ENCODE measurements around the gene DPH1.

Gene DPH1

GRCh38 chr17:2084766-2085647, 55.1 kb downstream of the DPH1 start:
- no peak for DNase-seq

- DNase-seq, result no peak
These were observed 55.6 kb downstream of the DPH1 start for GRCh38 chr17:2085648-2085949.

GRCh38 chr17:2086306-2086705, 56.4 kb downstream of the DPH1 start:
- DNase-seq, result no peak

DNA sequence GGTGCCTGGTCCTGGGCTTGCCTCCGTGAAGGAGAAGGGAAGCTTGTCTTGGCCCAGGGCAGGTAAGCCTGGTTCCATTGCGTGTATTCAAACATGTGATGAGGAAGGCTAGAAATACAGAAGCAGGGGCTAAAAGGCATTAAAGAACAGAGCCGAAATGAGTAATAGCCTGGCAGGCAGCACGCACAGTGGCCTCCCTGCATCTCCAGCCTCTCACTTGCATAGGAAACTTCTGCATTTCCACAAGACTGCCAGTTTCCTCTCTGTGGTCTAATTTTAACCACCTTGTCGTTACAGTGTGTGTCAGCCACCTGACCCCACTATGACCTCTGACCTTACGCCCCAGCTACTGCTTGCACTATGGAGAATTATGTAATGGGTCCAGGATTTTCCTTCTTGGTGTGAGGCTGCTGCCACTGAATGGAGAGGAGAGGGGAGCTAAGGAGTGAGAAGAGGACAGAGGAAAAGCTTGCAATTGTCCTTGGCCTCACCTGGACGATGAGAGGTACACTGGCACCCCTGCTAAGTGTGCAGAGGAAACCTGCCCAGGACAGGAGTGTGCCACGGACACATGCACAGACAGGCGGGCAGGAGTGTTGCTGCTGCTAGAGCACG, 57.8 kb downstream of the DPH1 start:
- DNase-seq, result peak; percentile 86 to 87

DNA sequence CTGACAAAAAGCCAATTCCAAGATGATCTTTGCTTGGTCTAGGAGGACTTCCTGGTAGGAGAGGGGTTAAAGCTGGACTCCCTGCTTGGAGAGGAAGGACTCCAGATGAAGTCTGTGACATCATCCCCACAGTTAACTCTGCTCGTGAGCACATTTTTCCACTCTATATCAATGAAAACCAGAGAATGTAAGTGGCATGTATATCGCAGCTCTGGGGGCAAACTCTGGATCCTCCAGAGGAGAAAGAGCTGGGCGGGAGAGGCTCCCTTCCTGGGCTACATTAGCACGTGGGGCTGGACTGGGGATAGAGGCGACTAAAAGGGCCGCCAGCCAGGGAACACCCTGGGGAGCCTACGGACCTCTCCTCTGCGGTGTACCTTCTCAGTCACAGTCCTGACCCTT, 59.1 kb downstream of the DPH1 start:
- DNase-seq, result no peak

GRCh38 chr17:2090210-2090641, 60.3 kb downstream of the DPH1 start:
- no peak for DNase-seq

- DNase-seq, result no peak
These were observed 61.0 kb downstream of the DPH1 start for GRCh38 chr17:2090804-2091534.

- DNase-seq, result no peak
These were observed 62.3 kb downstream of the DPH1 start for GRCh38 chr17:2092253-2092652.

DNA sequence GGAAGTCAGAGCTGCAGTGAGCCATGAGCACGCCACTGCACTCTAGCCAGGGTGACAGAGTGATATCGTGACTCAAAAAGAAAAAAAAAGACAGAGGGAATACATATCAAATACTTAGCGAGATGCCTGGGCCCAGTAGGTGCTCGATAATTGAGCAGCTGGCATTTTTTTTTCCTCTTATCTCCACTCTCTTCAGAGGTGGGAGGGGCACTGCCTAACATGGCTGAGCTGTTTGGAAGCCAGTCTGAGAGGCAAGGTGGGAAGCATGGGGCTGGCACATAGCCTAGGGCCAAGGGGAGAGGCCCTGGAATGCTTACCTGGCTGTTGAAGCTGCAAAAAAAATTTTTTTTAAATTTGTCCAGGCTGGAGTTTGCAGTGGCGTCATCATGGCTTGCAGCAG, 63.4 kb downstream of the DPH1 start:
- no peak for DNase-seq

Measured in Kasumi-1 (cell line).